Caco-2 (cell line): ENCODE measurements around the gene TSC22D2. TPM values are rescaled to one million over a fixed set of nuclear protein-coding genes. Genes with fewer than 3 reads are reported as not detected.
A peak's percentile ranks its signal among the peaks of the same experiment; 100 is the strongest.

ENCODE experiments used
- BruUV-seq: library from RNA; stranded (reverse); fragments of 400-500 nt; replicated peaks from 2 replicates; lab custom pipeline; 2021; lab: Mats Ljungman, UMichigan
- CTCF ChIA-PET: fragments of 300-600 bp; sonication (Branson Sonifier 250); formaldehyde crosslinking; loops from one replicate; lab custom pipeline; 2022; ENCODE audit warnings: antibody characterized with exemption; lab: Charles Lee
- POLR2A ChIA-PET: fragments of 300-600 bp; sonication (Branson Sonifier 250); formaldehyde crosslinking; loops from one replicate; lab custom pipeline; 2022; ENCODE audit warnings: antibody characterized with exemption; lab: Charles Lee
- DNase-seq, 2 experiments: peaks; one replicate each; pipeline versions ENCODE4 v3.0.0 to v3.0.0-alpha.2; 2020 to 2022
- H3K27me3 ChIP-seq: replicated peaks from 2 replicates; pipeline ENCODE4 v1.6.0; 2011; ENCODE audit warnings: low read length; ENCODE audit not compliant: control insufficient read depth, insufficient read depth
- H3K36me3 ChIP-seq: 2 replicates; pipeline ENCODE4 v1.5.1; 2011; ENCODE audit warnings: low read length; ENCODE audit not compliant: control insufficient read depth, insufficient read depth
- H3K4me1 ChIP-seq: fragments of 250-450 bp; sonication (Bioruptor Pico); 2 replicates; pipeline ENCODE4 v1.5.1; 2020; ENCODE audit warnings: mild to moderate bottlenecking
- H3K4me3 ChIP-seq: 2 replicates; pipeline ENCODE4 v1.5.1; 2011; ENCODE audit warnings: low read depth, mild to moderate bottlenecking, control low read depth, low read length
- H3K9me3 ChIP-seq: fragments of 250-450 bp; sonication (Bioruptor Pico); 2 replicates; pipeline ENCODE4 v1.5.1; 2020; ENCODE audit warnings: mild to moderate bottlenecking, moderate library complexity
- H3K27ac Mint-ChIP-seq: one replicate; pipeline ENCODE4 v1.8.0; 2022; ENCODE audit warnings: mixed read lengths; ENCODE audit not compliant: unreplicated experiment
- H3K27me3 Mint-ChIP-seq: one replicate; pipeline ENCODE4 v1.8.0; 2022; ENCODE audit warnings: mixed read lengths; ENCODE audit not compliant: insufficient read depth, unreplicated experiment
- H3K36me3 Mint-ChIP-seq: one replicate; pipeline ENCODE4 v1.8.0; 2022; ENCODE audit warnings: mild to moderate bottlenecking, mixed read lengths; ENCODE audit not compliant: insufficient read depth, unreplicated experiment
- H3K4me1 Mint-ChIP-seq: one replicate; pipeline ENCODE4 v1.8.0; 2022; ENCODE audit warnings: low read depth, mixed read lengths; ENCODE audit not compliant: unreplicated experiment
- H3K4me3 Mint-ChIP-seq: one replicate; pipeline ENCODE4 v1.8.0; 2022; ENCODE audit warnings: mild to moderate bottlenecking, moderate library complexity, mixed read lengths; ENCODE audit not compliant: unreplicated experiment
- H3K9me3 Mint-ChIP-seq: one replicate; pipeline ENCODE4 v1.8.0; 2022; ENCODE audit warnings: mixed read lengths; ENCODE audit not compliant: unreplicated experiment
- CTCF ChIP-seq, 2 experiments: fragments of 200-600 bp in 1 of 2; IDR thresholded peaks; 1 replicate in 1 of 2; 2 replicates in 1 of 2; pipeline versions ENCODE4 v1.5.1 to v1.8.0; 2011 to 2022; ENCODE audit warnings: antibody characterized with exemption in 1 of 2, control low read depth in 1 of 2, inconsistent platforms in 1 of 2, low read depth in 1 of 2, low read length in 1 of 2, mild to moderate bottlenecking in 1 of 2, moderate library complexity in 1 of 2; ENCODE audit not compliant: insufficient read depth in 1 of 2, severe bottlenecking in 1 of 2, unreplicated experiment in 1 of 2
- intact Hi-C: fragments of 100-400 bp; cut with micrococcal nuclease; formaldehyde crosslinking; loops from one replicate; pipeline ENCODE4 v1.10.0; 2022; ENCODE audit not compliant: unreplicated experiment
- total RNA-seq: library from RNA; stranded (reverse); gene quantifications from 2 replicates; pipeline ENCODE4 v1.2.3, GENCODE V29; 2022

The TSC22D2 gene
- total RNA-seq, 1 experiment from 2014 or later, result 30.8 TPM

GRCh38 chr3:150447631-150448465, 39.8 kb downstream of the TSC22D2 start:
- TF ChIP-seq CTCF (IDR thresholded peaks at IDR 0.05; ENCODE audit: insufficient read depth in 1 of 2, low read depth in 1 of 2, low read length in 1 of 2, severe bottlenecking in 1 of 2, unreplicated experiment in 1 of 2), result no peak
- H3K4me3 Mint-ChIP-seq, result no peak overlapping the region
- peaks cover 48% of the 10 kb centered on the region for H3K4me1 ChIP-seq
- ChIA-PET POLR2A (no interaction called here), CTCF (no interaction called here)
- H3K27me3 Mint-ChIP-seq, result no peaks in the 10 kb centered on the region
- H3K4me1 Mint-ChIP-seq, result peaks cover 28% of the 10 kb centered on the region
- no peaks in the 10 kb centered on the region for H3K36me3 ChIP-seq
- BruUV-seq, result no TSS peak
- no peaks in the 10 kb centered on the region for H3K9me3 Mint-ChIP-seq
- peak overlapping the region; percentile 68 for H3K27ac Mint-ChIP-seq
- no peak for DNase-seq
- no peak overlapping the region for H3K4me3 ChIP-seq
- intact Hi-C loops, result no loop called here
- no peaks in the 10 kb centered on the region for H3K27me3 ChIP-seq
- H3K36me3 Mint-ChIP-seq, result peaks cover 9% of the 10 kb centered on the region
- H3K9me3 ChIP-seq, result no peaks in the 10 kb centered on the region

DNA sequence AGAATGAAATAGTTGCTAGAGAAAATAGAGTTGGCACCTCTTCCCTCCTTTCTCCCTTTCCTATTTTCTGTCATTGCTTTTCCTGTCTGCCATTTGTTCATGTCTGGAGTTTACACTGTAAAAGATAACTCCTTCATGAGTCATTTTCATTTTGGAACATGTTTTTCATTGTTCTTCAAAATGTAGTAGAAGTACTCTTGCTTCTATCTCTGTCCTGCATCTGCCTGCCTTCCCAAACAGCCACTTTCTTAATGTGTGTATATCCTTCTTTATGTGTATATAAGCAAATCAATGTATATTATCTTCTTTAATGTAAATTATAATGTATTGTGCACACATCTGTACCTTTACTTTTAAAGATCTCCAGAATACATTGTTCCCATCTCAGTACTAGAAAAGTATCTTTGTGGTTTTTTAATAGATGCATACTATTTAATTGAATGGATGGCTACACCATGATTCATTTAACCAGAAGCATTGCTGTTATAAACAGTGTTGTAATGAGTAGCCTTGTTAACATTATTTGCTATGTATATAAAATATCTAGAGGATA, 41.1 kb downstream of the TSC22D2 start:
- POLR2A ChIA-PET, result no interaction called here
- H3K27me3 ChIP-seq, result no peaks in the 10 kb centered on the region
- H3K4me3 Mint-ChIP-seq, result no peak overlapping the region
- no peak for TF ChIP-seq CTCF (IDR thresholded peaks at IDR 0.05; ENCODE audit: insufficient read depth in 1 of 2, low read depth in 1 of 2, low read length in 1 of 2, severe bottlenecking in 1 of 2, unreplicated experiment in 1 of 2)
- H3K27ac Mint-ChIP-seq, result no peak overlapping the region
- H3K9me3 Mint-ChIP-seq, result no peaks in the 10 kb centered on the region
- peaks cover 7% of the 10 kb centered on the region for H3K36me3 Mint-ChIP-seq
- CTCF ChIA-PET, result no interaction called here
- no TSS peak for BruUV-seq
- H3K27me3 Mint-ChIP-seq, result no peaks in the 10 kb centered on the region
- no peak for DNase-seq
- peaks cover 28% of the 10 kb centered on the region for H3K4me1 Mint-ChIP-seq
- H3K36me3 ChIP-seq, result no peaks in the 10 kb centered on the region
- H3K9me3 ChIP-seq, result no peaks in the 10 kb centered on the region
- peaks cover 48% of the 10 kb centered on the region for H3K4me1 ChIP-seq
- H3K4me3 ChIP-seq, result no peak overlapping the region
- intact Hi-C loops, result no loop called here

DNA sequence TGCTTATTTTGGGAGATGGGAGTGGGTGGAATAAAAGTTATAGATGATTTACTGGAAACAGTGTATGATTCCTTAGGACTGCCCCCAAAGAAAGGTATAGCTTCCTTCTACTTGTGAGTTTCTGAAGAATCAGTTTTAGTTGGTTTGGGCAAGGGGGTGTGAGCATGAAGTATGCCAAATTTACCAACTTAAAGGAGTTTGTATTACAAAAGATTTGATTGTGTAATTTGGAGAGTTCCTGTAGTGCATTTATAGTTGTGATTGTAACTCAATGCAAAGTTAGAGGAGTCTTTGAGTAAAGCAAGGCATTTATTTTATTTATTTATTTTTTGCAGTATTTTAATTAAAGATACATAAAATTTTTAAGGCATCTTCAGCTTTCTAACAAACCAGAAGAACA, 42.8 kb downstream of the TSC22D2 start:
- Mint-ChIP-seq H3K4me1 (peaks cover 28% of the 10 kb centered on the region), H3K36me3 (peaks cover 7% of the 10 kb centered on the region), H3K27ac (no peak overlapping the region), H3K4me3 (no peak overlapping the region), H3K27me3 (no peaks in the 10 kb centered on the region), H3K9me3 (no peaks in the 10 kb centered on the region)
- no TSS peak for BruUV-seq
- intact Hi-C loops, result no loop called here
- ChIA-PET POLR2A (no interaction called here), CTCF (no interaction called here)
- DNase-seq, result no peak
- H3K27me3 ChIP-seq, result no peaks in the 10 kb centered on the region
- no peak for TF ChIP-seq CTCF (IDR thresholded peaks at IDR 0.05; ENCODE audit: insufficient read depth in 1 of 2, low read depth in 1 of 2, low read length in 1 of 2, severe bottlenecking in 1 of 2, unreplicated experiment in 1 of 2)
- H3K36me3 ChIP-seq, result no peaks in the 10 kb centered on the region
- no peak overlapping the region for H3K4me3 ChIP-seq
- H3K9me3 ChIP-seq, result no peaks in the 10 kb centered on the region
- peaks cover 48% of the 10 kb centered on the region for H3K4me1 ChIP-seq
